Right lobe of liver (tissue), 4 donors: Measurements from ENCODE around the gene CDYL.

Experiments
- CTCF ChIP-seq, 4 donors: fragments of 200-600 bp in 3 of 4; fragments of 450-650 bp in 1 of 4; IDR thresholded peaks; one replicate each; pipeline versions ENCODE4 v1.5.1 to v1.8.0; 2016 to 2022; ENCODE audit warnings: antibody characterized with exemption in 4 of 4, mild to moderate bottlenecking in 2 of 4
- POLR2A ChIP-seq: fragments of 450-650 bp; IDR thresholded peaks from one replicate; pipeline ENCODE4 v1.6.1; 2017; ENCODE audit warnings: antibody characterized with exemption, mild to moderate bottlenecking
- donor health status: DM: no; HTN: no; CAD: no.
- donor health status: DM: no; HTN: no; CAD: no.
- donor health status: DM: no; HTN: yes; CAD: no.

GRCh38 chr6:4844108-4844507 is 67.9 kb downstream of the CDYL start:
- TF ChIP-seq CTCF (IDR thresholded peaks at IDR 0.05), result peak in 1 of 4 donors; percentile 10
- TF ChIP-seq POLR2A, result no peak
